ENCODE data around the gene MINDY4.

- no peak for TF ChIP-seq CTCF (conservative IDR thresholded peaks at IDR 0.05 in 1 of 2, IDR thresholded peaks at IDR 0.05 in 1 of 2; ENCODE audit: extremely low read depth in 1 of 2, insufficient read depth in 1 of 2, low read depth in 1 of 2, low read length in 2 of 2)
- TF ChIP-seq EZH2 (IDR thresholded peaks at IDR 0.05; ENCODE audit: borderline replicate concordance, low read length) = no peak
Observed at GRCh38 chr7:30744075-30744417, 27.2 kb upstream of the MINDY4 start.
